ENCODE results near the gene TOP2A.
A peak's percentile ranks its signal among the peaks of the same experiment; 100 is the strongest.
"Not testable (repeated sequence)": the region's sequence is repeated elsewhere in the genome, so short reads cannot be mapped to it uniquely, and the experiment has no call there.

Gene TOP2A

GRCh38 chr17:40375786-40376185 lies 41.9 kb downstream of the TOP2A start:
- DNase-seq: not testable (repeated sequence)

GRCh38 chr17:40374821-40375498 lies 42.7 kb downstream of the TOP2A start:
- DNase-seq: no peak

- DNase-seq: no peak
These were observed 43.7 kb downstream of the TOP2A start for GRCh38 chr17:40373999-40374398.

GRCh38 chr17:40373324-40373723 lies 44.4 kb downstream of the TOP2A start:
- no peak for DNase-seq

GRCh38 chr17:40372644-40373043 lies 45.1 kb downstream of the TOP2A start:
- DNase-seq: not testable (repeated sequence)

- DNase-seq: no peak
These were observed 45.7 kb downstream of the TOP2A start for GRCh38 chr17:40372031-40372430.

- no peak for DNase-seq
These were observed 46.3 kb downstream of the TOP2A start for GRCh38 chr17:40371261-40371929.

- no peak for DNase-seq
These were observed 47.8 kb downstream of the TOP2A start for GRCh38 chr17:40369923-40370322.

- not testable (repeated sequence) for DNase-seq
These were observed 50.0 kb downstream of the TOP2A start for GRCh38 chr17:40367728-40368127.

- DNase-seq: no peak
These were observed 50.7 kb downstream of the TOP2A start for GRCh38 chr17:40366861-40367518.

GRCh38 chr17:40366076-40366860 lies 51.4 kb downstream of the TOP2A start:
- no peak for DNase-seq

GRCh38 chr17:40364906-40365305 lies 52.8 kb downstream of the TOP2A start:
- no peak for DNase-seq

- no peak for DNase-seq
These were observed 53.4 kb downstream of the TOP2A start, which contains the start of gene GJD3 for GRCh38 chr17:40364121-40364861. GJD3 (minus strand) TSS chr17:40364737; CDS start chr17:40363815, 922 bp downstream.

- no peak for DNase-seq
These were observed 54.4 kb downstream of the TOP2A start for GRCh38 chr17:40363111-40363827.

GRCh38 chr17:40362696-40363110 lies 55.0 kb downstream of the TOP2A start:
- DNase-seq: peak; percentile 77

- no peak for DNase-seq
These were observed 55.6 kb downstream of the TOP2A start for GRCh38 chr17:40361925-40362695.

- no peak for DNase-seq
These were observed 56.4 kb downstream of the TOP2A start for GRCh38 chr17:40361063-40361924.

GRCh38 chr17:40360091-40360490 lies 57.6 kb downstream of the TOP2A start:
- DNase-seq: no peak

GRCh38 chr17:40358323-40359038 lies 59.2 kb downstream of the TOP2A start:
- DNase-seq: peak; percentile 85

Data from CD4-positive, alpha-beta T cell treated with Interleukin-15 for 1 hour (primary cell).